ENCODE results near the gene MAPRE2. TPM values are rescaled to one million over a fixed set of nuclear protein-coding genes. Genes with fewer than 3 reads are reported as not detected.
"Not testable (repeated sequence)": the region's sequence is repeated elsewhere in the genome, so short reads cannot be mapped to it uniquely, and the experiment has no call there.

The MAPRE2 gene
- total RNA-seq, 2 experiments from 2014 or later: 70.1 to 74.0 TPM

DNA sequence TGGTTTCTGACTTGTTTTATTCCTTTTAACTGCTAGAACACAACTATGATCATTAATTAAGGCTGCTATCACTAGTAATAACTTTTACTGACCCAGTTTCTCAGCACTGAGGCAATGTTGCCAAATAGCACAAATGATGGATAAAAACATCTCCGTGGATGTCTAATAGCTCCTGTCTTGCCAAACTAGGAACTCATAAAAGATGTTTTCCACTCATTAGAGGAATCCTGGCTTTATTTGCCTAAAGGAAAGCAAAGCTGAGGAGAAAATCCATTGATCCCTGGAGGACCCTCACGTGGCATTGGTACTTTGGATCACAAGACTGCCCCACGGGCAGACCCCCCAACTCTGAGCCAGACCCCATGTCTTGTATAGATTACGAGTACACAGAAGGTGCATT lies 103.5 kb downstream of the MAPRE2 start:
- H3K27ac Mint-ChIP-seq: peak overlapping the region; percentile 23
- no peaks in the 10 kb centered on the region for H3K27me3 Mint-ChIP-seq
- H3K4me3 Mint-ChIP-seq: no peak overlapping the region
- H3K36me3 Mint-ChIP-seq: peaks cover 43% of the 10 kb centered on the region
- peaks cover 9% of the 10 kb centered on the region for H3K4me1 Mint-ChIP-seq
- peaks cover 23% of the 10 kb centered on the region for H3K9me3 Mint-ChIP-seq
- DNase-seq: no peak

DNA sequence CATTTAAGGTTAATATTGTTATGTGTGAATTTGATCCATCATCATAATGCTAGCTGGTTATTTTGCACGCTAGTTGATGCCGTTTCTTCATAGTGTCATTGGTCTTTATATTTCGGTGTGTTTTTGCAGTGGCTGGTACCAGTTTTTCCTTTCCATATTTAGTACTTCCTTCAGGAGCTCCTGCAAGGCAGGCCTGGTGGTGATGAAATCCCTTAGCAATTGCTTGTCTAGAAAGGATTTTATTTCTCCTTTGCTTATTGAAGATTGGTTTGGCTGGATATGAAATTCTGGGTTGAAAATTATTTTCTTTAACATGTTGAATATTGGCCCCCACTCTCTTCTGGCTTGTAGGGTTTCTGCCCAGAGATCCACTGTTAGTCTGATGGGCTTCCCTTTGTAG lies 109.0 kb downstream of the MAPRE2 start:
- not testable (repeated sequence) for H3K27ac Mint-ChIP-seq, H3K27me3 Mint-ChIP-seq, DNase-seq, H3K4me3 Mint-ChIP-seq
- Mint-ChIP-seq H3K36me3 (peaks cover 34% of the 10 kb centered on the region), H3K4me1 (peaks cover 12% of the 10 kb centered on the region), H3K9me3 (peaks cover 24% of the 10 kb centered on the region)

GRCh38 chr18:35153609-35154272 lies 112.5 kb downstream of the MAPRE2 start:
- Mint-ChIP-seq H3K4me1 (peaks cover 15% of the 10 kb centered on the region), H3K4me3 (no peak overlapping the region), H3K27me3 (no peaks in the 10 kb centered on the region), H3K36me3 (peaks cover 12% of the 10 kb centered on the region), H3K9me3 (peaks cover 10% of the 10 kb centered on the region), H3K27ac (no peak overlapping the region)
- no peak for DNase-seq

DNA sequence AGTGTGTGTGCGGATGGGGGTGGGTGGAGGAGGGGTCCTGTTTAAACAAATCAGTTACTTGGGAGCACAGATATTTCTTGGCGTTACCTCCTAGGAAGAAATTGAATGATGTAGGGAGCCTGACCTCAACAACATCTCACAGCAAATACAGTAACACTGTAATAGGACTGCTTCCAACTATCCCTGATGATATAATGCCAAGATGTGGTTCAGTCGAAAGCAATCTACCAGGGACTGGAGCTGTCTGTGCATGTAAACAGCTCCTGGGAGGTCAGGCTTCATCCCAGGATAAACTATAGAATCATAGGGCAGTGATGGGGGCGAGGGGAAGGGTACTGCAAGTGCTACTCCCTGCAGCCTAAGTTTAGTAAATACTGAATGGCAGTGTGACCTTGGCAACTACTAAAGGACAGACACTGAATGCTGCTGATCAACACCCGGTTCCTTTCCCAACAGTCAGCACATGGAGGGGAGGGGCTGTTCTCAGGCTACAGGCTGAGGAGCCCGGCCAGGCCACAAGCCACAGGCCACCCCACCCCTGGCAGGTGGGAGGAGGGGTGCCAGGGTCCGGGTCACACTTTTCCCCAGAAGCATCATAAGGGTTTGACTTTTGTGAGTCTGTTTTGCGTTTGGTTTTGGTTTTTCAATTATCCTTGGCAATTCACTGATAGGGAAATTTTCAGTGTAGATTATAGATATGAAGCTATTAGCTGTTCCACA lies 114.3 kb downstream of the MAPRE2 start:
- H3K4me1 Mint-ChIP-seq: peaks cover 24% of the 10 kb centered on the region
- peaks cover 2% of the 10 kb centered on the region for H3K36me3 Mint-ChIP-seq
- no peaks in the 10 kb centered on the region for H3K9me3 Mint-ChIP-seq
- no peak for DNase-seq
- no peak overlapping the region for H3K4me3 Mint-ChIP-seq
- H3K27me3 Mint-ChIP-seq: no peaks in the 10 kb centered on the region
- H3K27ac Mint-ChIP-seq: no peak overlapping the region

DNA sequence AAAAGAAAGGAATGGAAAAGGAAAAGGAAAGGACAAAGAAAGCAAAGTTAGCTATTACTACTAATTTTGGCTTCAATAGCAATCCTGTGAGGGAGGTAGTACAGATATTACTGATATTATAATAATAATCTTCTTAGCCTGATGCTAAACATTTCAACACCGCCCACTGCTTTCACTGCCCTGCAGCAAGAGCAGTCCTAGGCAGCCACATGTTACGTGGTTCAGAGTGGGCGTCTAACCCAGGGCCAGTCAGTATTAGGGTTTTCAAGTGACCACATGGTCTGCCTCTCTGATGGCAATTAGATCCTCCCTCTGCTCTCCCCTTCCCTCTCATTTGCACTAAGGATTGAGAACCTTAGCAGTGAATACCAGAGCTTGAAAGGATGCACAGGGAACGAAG lies 116.0 kb downstream of the MAPRE2 start:
- H3K27me3 Mint-ChIP-seq: no peaks in the 10 kb centered on the region

DNA sequence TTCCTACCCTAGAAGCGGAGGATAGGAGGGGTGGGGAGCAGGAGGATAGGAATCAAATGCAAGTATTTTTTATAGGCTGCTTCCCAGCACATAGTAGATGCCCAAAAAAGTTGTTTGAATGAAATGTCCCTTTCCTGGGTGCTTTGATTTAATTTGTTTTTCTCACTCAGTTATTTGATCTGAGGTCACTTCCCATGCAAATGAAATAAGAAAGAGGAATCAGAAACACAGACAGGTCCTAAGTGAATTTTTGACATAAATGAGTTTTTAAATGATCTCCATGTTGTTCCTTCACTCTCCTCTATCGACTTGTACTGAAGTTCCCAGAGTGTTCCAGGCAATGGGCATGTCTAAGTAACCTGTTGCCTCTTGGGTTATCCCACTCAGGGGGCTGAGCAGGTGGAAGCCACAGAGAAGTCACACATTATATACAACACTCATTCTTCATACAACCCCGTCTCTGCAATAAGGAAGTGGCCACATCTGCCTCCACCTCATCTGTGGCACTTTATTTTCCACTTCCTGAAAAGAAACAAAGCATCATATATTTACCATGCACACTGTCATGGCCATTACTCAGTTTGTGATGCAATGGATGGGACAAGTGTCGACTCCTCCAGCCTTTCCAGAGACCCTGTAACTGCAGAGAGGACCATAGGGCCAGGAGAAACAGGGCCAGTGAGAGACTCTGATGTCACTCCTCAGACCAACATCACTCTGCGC lies 117.7 kb downstream of the MAPRE2 start:
- H3K4me1 Mint-ChIP-seq: peaks cover 20% of the 10 kb centered on the region
- no peaks in the 10 kb centered on the region for H3K27me3 Mint-ChIP-seq
- peak overlapping the region; percentile 80 for H3K27ac Mint-ChIP-seq
- H3K4me3 Mint-ChIP-seq: no peak overlapping the region
- DNase-seq: peak; percentile 9
- no peaks in the 10 kb centered on the region for H3K36me3 Mint-ChIP-seq
- no peaks in the 10 kb centered on the region for H3K9me3 Mint-ChIP-seq

More for the DNA sequence above, 116.0 kb downstream of the MAPRE2 start:
- no peak overlapping the region for H3K27ac Mint-ChIP-seq
- H3K36me3 Mint-ChIP-seq: no peaks in the 10 kb centered on the region
- H3K9me3 Mint-ChIP-seq: no peaks in the 10 kb centered on the region
- peaks cover 23% of the 10 kb centered on the region for H3K4me1 Mint-ChIP-seq
- DNase-seq: no peak
- no peak overlapping the region for H3K4me3 Mint-ChIP-seq

- Mint-ChIP-seq H3K27ac (peak overlapping the region; percentile 70), H3K4me3 (no peak overlapping the region), H3K9me3 (no peaks in the 10 kb centered on the region), H3K4me1 (peaks cover 12% of the 10 kb centered on the region), H3K27me3 (no peaks in the 10 kb centered on the region), H3K36me3 (no peaks in the 10 kb centered on the region)
- no peak for DNase-seq
These were observed 118.6 kb downstream of the MAPRE2 start for GRCh38 chr18:35159782-35160181.

DNA sequence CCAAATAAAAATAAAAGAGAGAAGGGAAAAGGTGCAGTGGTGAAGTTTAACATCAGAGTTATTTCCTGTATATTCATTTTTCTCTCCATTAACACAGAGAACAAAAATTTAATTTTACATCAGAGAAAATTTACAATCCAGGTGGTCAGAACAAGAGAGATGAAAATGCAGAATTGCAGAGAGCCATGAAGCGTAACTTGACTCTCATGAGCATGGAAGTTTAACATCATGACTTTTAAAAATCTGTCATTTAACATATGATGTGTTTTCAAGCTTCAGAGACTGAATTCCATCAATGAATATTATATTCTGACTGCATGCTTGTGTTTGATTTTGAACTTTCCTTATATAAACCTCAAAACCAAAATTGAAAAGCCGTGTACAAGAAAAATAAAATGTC lies 120.3 kb downstream of the MAPRE2 start:
- Mint-ChIP-seq H3K4me3 (no peak overlapping the region), H3K4me1 (peaks cover 12% of the 10 kb centered on the region), H3K27me3 (no peaks in the 10 kb centered on the region), H3K27ac (no peak overlapping the region), H3K36me3 (no peaks in the 10 kb centered on the region), H3K9me3 (no peaks in the 10 kb centered on the region)
- no peak for DNase-seq

DNA sequence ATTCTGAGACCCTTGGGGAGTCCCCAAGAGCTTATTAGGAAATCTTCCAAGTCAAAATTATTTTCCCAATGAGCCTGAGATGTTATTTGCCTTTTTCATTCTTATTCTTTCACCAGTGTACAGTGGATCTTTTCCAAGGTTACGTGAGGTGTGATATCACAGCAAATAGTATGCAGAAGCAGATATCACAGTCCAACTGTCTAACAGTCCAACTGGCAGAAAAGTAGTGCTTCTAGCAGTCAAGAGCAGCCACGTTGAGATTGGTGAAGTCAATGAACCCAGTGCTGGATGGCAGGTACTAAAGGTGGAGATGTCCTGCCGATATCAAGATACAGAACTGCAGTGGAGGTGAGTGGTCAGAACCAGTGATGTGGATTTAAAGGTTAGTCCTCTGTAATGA lies 120.7 kb downstream of the MAPRE2 start:
- no peak overlapping the region for H3K4me3 Mint-ChIP-seq
- H3K9me3 Mint-ChIP-seq: no peaks in the 10 kb centered on the region
- H3K36me3 Mint-ChIP-seq: no peaks in the 10 kb centered on the region
- H3K4me1 Mint-ChIP-seq: peaks cover 12% of the 10 kb centered on the region
- DNase-seq: no peak
- no peak overlapping the region for H3K27ac Mint-ChIP-seq
- no peaks in the 10 kb centered on the region for H3K27me3 Mint-ChIP-seq

- no peaks in the 10 kb centered on the region for H3K27me3 Mint-ChIP-seq
- no peaks in the 10 kb centered on the region for H3K36me3 Mint-ChIP-seq
- H3K4me3 Mint-ChIP-seq: no peak overlapping the region
- no peak for DNase-seq
- peaks cover 12% of the 10 kb centered on the region for H3K4me1 Mint-ChIP-seq
- no peaks in the 10 kb centered on the region for H3K9me3 Mint-ChIP-seq
- no peak overlapping the region for H3K27ac Mint-ChIP-seq
These were observed 121.9 kb downstream of the MAPRE2 start for GRCh38 chr18:35163014-35163539.

- no peak for DNase-seq
- Mint-ChIP-seq H3K27me3 (no peaks in the 10 kb centered on the region), H3K9me3 (no peaks in the 10 kb centered on the region), H3K27ac (no peak overlapping the region), H3K4me3 (no peak overlapping the region), H3K4me1 (peaks cover 9% of the 10 kb centered on the region), H3K36me3 (no peaks in the 10 kb centered on the region)
These were observed 122.5 kb downstream of the MAPRE2 start for GRCh38 chr18:35163721-35164120.

- Mint-ChIP-seq H3K9me3 (no peaks in the 10 kb centered on the region), H3K27ac (no peak overlapping the region), H3K36me3 (no peaks in the 10 kb centered on the region)
These were observed 122.9 kb downstream of the MAPRE2 start for GRCh38 chr18:35164133-35164532.

GRCh38 chr18:35167332-35167731 lies 126.1 kb downstream of the MAPRE2 start:
- no peak overlapping the region for H3K4me3 Mint-ChIP-seq
- no peak for DNase-seq
- H3K9me3 Mint-ChIP-seq: no peaks in the 10 kb centered on the region
- H3K27me3 Mint-ChIP-seq: no peaks in the 10 kb centered on the region
- H3K4me1 Mint-ChIP-seq: peaks cover 5% of the 10 kb centered on the region
- no peaks in the 10 kb centered on the region for H3K36me3 Mint-ChIP-seq
- no peak overlapping the region for H3K27ac Mint-ChIP-seq

More at GRCh38 chr18:35164133-35164532, 122.9 kb downstream of the MAPRE2 start:
- DNase-seq: no peak
- Mint-ChIP-seq H3K27me3 (no peaks in the 10 kb centered on the region), H3K4me1 (peaks cover 5% of the 10 kb centered on the region), H3K4me3 (no peak overlapping the region)

DNA sequence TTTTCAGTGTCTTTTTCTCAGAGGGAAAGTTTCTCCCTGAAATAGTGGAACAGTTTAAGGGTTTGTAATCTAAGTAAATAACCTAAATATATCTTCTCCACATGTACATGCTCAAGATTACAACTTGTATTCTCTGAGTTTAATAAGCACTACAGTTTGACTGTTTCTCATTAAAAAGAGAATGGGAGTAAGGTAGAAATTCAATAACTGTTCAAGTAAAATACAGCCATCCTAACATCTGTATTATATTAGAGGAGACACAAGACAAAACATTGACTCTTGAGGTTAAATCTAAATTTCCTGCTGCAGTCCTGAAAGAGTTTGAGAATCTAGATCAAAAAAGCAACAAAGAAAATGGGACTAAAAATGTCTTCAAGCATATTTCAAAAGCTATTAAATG lies 126.6 kb downstream of the MAPRE2 start:
- Mint-ChIP-seq H3K4me1 (peaks cover 9% of the 10 kb centered on the region), H3K9me3 (no peaks in the 10 kb centered on the region), H3K27ac (no peak overlapping the region), H3K4me3 (no peak overlapping the region), H3K36me3 (no peaks in the 10 kb centered on the region), H3K27me3 (no peaks in the 10 kb centered on the region)
- DNase-seq: no peak

DNA sequence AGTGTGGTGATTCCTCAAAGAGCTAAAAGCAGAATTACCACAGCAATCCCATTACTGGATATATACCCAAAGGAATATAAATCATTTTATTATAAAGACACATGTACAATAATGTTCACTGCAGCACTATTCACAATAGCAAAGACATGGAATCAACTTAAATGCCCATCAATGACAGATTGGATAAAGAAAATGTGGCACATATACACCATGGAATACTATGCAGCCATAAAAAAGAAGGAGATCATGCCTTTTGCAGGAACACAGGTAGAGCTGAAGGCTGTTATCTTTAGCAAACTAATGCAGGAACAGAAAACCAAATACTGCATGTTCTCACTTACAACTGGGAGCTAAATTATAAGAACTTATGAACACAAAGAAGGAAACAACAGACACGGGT lies 129.1 kb downstream of the MAPRE2 start:
- H3K9me3 Mint-ChIP-seq, H3K4me3 Mint-ChIP-seq, H3K36me3 Mint-ChIP-seq, H3K27ac Mint-ChIP-seq, H3K27me3 Mint-ChIP-seq, DNase-seq: not testable (repeated sequence)
- peaks cover 15% of the 10 kb centered on the region for H3K4me1 Mint-ChIP-seq

Measured in activated naive CD8-positive, alpha-beta T cell treated with anti-CD3 and anti-CD28 coated beads for 36 hours (primary cell).